ENCODE data around the gene RAI1. TPM values are rescaled to one million over a fixed set of nuclear protein-coding genes. Genes with fewer than 3 reads are reported as not detected.

The RAI1 gene
- total and polyA plus RNA-seq, 2 experiments from 2014 or later = 0.87 to 0.89 TPM

DNA sequence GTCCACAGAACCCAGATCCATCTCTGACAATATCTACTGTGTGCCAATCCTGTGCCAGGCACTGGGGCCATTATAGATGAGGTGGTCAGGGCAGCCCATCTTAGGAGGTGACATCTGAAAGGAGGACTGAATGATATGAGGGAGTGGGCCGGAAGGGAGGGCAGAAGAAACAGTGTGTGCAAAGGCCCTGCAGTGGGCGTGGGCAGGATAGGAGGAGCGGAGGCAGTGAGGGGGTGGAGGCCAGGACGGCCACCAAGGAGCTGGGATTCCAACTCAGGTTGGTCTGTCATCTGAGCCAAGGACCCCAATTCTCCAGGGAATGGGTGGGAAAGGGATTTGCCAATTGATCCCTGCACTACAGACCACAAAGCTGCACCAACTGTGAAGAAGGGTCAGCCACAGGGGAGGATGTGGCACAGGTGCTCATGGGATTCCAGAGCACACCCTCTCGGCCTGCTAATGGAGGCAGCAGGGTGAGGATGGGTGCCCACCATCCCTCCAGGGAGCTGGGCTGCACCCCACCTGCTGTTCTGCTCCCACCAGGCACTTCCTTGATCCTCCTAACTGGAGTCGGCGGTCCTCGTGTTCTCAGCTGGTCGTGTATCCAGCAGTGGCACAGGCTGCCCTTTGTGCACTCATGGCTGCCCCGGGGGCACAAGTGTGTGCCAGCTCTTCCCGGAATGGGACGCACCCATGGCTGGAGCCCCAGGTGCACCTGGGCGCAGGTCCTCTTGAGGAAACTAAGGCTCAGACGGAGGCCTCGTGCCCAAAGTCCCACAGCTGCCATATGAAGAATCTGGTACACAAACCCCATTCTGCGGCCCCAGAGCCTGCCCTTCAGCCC lies 145.9 kb downstream of the RAI1 start:
- peaks cover 64% of the 10 kb centered on the region for H4K20me1 ChIP-seq (replicated peaks; ENCODE audit: insufficient read depth)
- H3K4me1 Mint-ChIP-seq = peaks cover 57% of the 10 kb centered on the region

DNA sequence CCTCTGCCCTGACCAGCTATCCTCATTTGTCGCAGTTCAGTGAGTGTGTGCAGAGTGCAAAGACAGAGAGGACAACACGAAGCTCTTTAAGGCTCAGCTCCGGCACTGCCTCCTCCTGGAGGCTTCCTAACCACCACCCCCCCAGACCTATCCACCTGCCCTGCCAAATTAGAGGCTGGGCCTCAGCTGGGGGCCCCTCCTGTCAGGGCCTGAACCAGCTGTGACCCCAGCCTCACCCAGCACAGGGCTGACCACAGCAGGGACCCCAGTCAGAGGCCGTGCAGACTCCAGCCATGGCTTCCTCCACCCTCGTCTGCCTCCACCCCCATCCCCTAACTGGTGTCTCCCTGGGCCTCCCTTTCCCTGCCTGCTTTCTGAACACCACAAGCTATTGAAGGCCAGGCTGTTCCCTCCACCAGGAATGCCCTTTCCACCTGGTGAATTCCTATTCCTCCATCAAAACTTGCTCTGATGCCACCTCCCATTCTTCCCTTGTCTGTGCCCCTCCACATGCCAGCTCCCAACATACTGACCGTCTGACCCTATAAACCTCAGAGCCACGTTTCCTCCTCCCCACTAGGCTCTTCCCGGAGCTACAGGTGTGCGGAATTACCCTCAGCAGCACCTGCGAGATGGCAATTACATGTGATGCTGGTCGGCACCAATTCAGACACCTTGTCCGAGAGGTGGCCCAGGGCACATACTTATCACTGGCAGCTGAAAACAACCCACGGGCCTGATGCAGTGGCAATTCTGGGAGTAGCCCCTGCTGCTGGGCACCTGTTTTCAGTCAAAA lies 146.8 kb downstream of the RAI1 start:
- no peaks in the 10 kb centered on the region for H3K9me2 ChIP-seq (ENCODE audit: insufficient read depth)
- peaks cover 32% of the 10 kb centered on the region for H3K4me1 ChIP-seq (ENCODE audit: insufficient read depth)
- no peaks in the 10 kb centered on the region for H3K9me3 Mint-ChIP-seq
- no peak overlapping the region for H2AFZ ChIP-seq
- H3K4me3 Mint-ChIP-seq = no peak overlapping the region
- DNase-seq (ENCODE audit: low spot score) = no peak
- H3K4me2 ChIP-seq = no peak overlapping the region
- peaks cover 15% of the 10 kb centered on the region for H3K27me3 Mint-ChIP-seq (ENCODE audit: insufficient read depth, low read depth, poor library complexity)
- H3F3A ChIP-seq (replicated peaks; ENCODE audit: low read depth) = peaks cover 13% of the 10 kb centered on the region
- no peaks in the 10 kb centered on the region for H3K27me3 ChIP-seq (ENCODE audit: insufficient read depth)
- no peak overlapping the region; the same call in 1 of the 2 replicates for H3K27ac ChIP-seq (ENCODE audit: low read depth)
- ATAC-seq = no peak
- peaks cover 52% of the 10 kb centered on the region for H3K4me1 Mint-ChIP-seq
- peaks cover 27% of the 10 kb centered on the region for H3K36me3 Mint-ChIP-seq (ENCODE audit: low read depth)
- no peaks in the 10 kb centered on the region for H3K36me3 ChIP-seq (ENCODE audit: insufficient read depth)
- peaks cover 64% of the 10 kb centered on the region for H4K20me1 ChIP-seq (replicated peaks; ENCODE audit: insufficient read depth)
- no peak overlapping the region for H3K27ac Mint-ChIP-seq
- H3K79me2 ChIP-seq (replicated peaks; ENCODE audit: insufficient read depth) = peaks cover 82% of the 10 kb centered on the region
- H3K4me3 ChIP-seq = no peak overlapping the region
- no peak for TF ChIP-seq CREB1 (CRISPR knock-in tag; IDR thresholded peaks at IDR 0.05; ENCODE audit: low read depth)
- TF ChIP-seq, protein P1, sequence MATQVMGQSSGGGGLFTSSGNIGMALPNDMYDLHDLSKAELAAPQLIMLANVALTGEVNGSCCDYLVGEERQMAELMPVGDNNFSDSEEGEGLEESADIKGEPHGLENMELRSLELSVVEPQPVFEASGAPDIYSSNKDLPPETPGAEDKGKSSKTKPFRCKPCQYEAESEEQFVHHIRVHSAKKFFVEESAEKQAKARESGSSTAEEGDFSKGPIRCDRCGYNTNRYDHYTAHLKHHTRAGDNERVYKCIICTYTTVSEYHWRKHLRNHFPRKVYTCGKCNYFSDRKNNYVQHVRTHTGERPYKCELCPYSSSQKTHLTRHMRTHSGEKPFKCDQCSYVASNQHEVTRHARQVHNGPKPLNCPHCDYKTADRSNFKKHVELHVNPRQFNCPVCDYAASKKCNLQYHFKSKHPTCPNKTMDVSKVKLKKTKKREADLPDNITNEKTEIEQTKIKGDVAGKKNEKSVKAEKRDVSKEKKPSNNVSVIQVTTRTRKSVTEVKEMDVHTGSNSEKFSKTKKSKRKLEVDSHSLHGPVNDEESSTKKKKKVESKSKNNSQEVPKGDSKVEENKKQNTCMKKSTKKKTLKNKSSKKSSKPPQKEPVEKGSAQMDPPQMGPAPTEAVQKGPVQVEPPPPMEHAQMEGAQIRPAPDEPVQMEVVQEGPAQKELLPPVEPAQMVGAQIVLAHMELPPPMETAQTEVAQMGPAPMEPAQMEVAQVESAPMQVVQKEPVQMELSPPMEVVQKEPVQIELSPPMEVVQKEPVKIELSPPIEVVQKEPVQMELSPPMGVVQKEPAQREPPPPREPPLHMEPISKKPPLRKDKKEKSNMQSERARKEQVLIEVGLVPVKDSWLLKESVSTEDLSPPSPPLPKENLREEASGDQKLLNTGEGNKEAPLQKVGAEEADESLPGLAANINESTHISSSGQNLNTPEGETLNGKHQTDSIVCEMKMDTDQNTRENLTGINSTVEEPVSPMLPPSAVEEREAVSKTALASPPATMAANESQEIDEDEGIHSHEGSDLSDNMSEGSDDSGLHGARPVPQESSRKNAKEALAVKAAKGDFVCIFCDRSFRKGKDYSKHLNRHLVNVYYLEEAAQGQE (IDR thresholded peaks at IDR 0.05; ENCODE audit: unreplicated experiment) = no peak
- TF ChIP-seq, protein P2, sequence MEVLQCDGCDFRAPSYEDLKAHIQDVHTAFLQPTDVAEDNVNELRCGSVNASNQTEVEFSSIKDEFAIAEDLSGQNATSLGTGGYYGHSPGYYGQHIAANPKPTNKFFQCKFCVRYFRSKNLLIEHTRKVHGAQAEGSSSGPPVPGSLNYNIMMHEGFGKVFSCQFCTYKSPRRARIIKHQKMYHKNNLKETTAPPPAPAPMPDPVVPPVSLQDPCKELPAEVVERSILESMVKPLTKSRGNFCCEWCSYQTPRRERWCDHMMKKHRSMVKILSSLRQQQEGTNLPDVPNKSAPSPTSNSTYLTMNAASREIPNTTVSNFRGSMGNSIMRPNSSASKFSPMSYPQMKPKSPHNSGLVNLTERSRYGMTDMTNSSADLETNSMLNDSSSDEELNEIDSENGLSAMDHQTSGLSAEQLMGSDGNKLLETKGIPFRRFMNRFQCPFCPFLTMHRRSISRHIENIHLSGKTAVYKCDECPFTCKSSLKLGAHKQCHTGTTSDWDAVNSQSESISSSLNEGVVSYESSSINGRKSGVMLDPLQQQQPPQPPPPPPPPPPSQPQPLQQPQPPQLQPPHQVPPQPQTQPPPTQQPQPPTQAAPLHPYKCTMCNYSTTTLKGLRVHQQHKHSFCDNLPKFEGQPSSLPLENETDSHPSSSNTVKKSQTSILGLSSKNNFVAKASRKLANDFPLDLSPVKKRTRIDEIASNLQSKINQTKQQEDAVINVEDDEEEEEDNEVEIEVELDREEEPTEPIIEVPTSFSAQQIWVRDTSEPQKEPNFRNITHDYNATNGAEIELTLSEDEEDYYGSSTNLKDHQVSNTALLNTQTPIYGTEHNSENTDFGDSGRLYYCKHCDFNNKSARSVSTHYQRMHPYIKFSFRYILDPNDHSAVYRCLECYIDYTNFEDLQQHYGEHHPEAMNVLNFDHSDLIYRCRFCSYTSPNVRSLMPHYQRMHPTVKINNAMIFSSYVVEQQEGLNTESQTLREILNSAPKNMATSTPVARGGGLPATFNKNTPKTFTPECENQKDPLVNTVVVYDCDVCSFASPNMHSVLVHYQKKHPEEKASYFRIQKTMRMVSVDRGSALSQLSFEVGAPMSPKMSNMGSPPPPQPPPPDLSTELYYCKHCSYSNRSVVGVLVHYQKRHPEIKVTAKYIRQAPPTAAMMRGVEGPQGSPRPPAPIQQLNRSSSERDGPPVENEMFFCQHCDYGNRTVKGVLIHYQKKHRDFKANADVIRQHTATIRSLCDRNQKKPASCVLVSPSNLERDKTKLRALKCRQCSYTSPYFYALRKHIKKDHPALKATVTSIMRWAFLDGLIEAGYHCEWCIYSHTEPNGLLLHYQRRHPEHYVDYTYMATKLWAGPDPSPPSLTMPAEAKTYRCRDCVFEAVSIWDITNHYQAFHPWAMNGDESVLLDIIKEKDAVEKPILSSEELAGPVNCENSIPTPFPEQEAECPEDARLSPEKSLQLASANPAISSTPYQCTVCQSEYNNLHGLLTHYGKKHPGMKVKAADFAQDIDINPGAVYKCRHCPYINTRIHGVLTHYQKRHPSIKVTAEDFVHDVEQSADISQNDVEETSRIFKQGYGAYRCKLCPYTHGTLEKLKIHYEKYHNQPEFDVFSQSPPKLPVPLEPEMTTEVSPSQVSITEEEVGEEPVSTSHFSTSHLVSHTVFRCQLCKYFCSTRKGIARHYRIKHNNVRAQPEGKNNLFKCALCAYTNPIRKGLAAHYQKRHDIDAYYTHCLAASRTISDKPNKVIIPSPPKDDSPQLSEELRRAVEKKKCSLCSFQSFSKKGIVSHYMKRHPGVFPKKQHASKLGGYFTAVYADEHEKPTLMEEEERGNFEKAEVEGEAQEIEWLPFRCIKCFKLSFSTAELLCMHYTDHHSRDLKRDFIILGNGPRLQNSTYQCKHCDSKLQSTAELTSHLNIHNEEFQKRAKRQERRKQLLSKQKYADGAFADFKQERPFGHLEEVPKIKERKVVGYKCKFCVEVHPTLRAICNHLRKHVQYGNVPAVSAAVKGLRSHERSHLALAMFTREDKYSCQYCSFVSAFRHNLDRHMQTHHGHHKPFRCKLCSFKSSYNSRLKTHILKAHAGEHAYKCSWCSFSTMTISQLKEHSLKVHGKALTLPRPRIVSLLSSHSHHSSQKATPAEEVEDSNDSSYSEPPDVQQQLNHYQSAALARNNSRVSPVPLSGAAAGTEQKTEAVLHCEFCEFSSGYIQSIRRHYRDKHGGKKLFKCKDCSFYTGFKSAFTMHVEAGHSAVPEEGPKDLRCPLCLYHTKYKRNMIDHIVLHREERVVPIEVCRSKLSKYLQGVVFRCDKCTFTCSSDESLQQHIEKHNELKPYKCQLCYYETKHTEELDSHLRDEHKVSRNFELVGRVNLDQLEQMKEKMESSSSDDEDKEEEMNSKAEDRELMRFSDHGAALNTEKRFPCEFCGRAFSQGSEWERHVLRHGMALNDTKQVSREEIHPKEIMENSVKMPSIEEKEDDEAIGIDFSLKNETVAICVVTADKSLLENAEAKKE (CRISPR knock-in tag; IDR thresholded peaks at IDR 0.05) = no peak
- TF ChIP-seq, protein P3, sequence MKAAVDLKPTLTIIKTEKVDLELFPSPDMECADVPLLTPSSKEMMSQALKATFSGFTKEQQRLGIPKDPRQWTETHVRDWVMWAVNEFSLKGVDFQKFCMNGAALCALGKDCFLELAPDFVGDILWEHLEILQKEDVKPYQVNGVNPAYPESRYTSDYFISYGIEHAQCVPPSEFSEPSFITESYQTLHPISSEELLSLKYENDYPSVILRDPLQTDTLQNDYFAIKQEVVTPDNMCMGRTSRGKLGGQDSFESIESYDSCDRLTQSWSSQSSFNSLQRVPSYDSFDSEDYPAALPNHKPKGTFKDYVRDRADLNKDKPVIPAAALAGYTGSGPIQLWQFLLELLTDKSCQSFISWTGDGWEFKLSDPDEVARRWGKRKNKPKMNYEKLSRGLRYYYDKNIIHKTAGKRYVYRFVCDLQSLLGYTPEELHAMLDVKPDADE (IDR thresholded peaks at IDR 0.05) = no peak
- no peak for TF ChIP-seq POLR2AphosphoS5 (IDR thresholded peaks at IDR 0.05; ENCODE audit: low read depth)
- TF ChIP-seq JUNB (IDR thresholded peaks at IDR 0.05; ENCODE audit: unreplicated experiment) = no peak

More for the DNA sequence above, 145.9 kb downstream of the RAI1 start:
- ATAC-seq = no peak
- Histone ChIP-seq H3F3A (replicated peaks; ENCODE audit: low read depth) (peaks cover 13% of the 10 kb centered on the region), H3K9me2 (ENCODE audit: insufficient read depth) (no peaks in the 10 kb centered on the region), H3K4me1 (ENCODE audit: insufficient read depth) (peaks cover 38% of the 10 kb centered on the region), H2AFZ (no peak overlapping the region), H3K4me2 (no peak overlapping the region), H3K79me2 (replicated peaks; ENCODE audit: insufficient read depth) (peaks cover 82% of the 10 kb centered on the region), H3K27ac (ENCODE audit: low read depth) (no peak overlapping the region), H3K4me3 (no peak overlapping the region), H3K27me3 (ENCODE audit: insufficient read depth) (no peaks in the 10 kb centered on the region), H3K36me3 (ENCODE audit: insufficient read depth) (0 out of 2 replicates have a peak, but pooled peaks cover 5% of the 10 kb centered on the region)
- Mint-ChIP-seq H3K36me3 (ENCODE audit: low read depth) (peaks cover 23% of the 10 kb centered on the region), H3K27me3 (ENCODE audit: insufficient read depth, low read depth, poor library complexity) (peaks cover 18% of the 10 kb centered on the region), H3K4me3 (no peak overlapping the region), H3K27ac (no peak overlapping the region), H3K9me3 (no peaks in the 10 kb centered on the region)
- DNase-seq (ENCODE audit: low spot score) = no peak
- TF ChIP-seq EZH2 (IDR thresholded peaks at IDR 0.05; ENCODE audit: low read depth, unreplicated experiment) (no peak), EZH2phosphoT487 (IDR thresholded peaks at IDR 0.05; ENCODE audit: unreplicated experiment) (no peak)

Data from GM23338 (cell line).